Inferior parietal cortex (tissue), 1 donor: ENCODE results near the gene CCL25.

Source experiments
- DNase-seq: peaks from one replicate; pipeline ENCODE4 v3.0.0-alpha.2; 2016; ENCODE audit errors: extremely low spot score

Gene CCL25

GRCh38 chr19:8109890-8110662 lies 57.5 kb downstream of the CCL25 start:
- DNase-seq: no peak

DNA sequence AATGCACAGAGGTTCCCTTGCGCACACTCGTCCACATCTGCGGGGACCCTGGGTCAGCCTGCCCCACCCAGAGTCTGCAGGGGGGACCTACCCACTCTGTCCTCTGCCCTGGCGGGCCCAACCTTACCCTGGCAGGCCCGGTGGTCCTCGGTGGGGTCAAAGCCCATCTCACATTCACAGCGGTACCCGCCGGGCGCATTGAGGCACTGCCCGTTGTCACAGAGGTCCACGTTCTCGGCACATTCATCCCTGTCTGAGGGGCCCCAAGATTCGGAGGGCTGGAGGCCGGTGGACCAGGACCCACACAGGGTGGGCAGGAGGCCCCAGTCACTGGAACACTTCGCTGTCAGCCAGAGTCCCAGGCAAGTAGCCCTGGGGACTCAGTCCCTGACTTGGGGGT lies 58.4 kb downstream of the CCL25 start:
- no peak for DNase-seq

GRCh38 chr19:8111376-8111775 lies 58.8 kb downstream of the CCL25 start:
- no peak for DNase-seq
